Epithelial cell of proximal tubule (primary cell): ENCODE results near the gene MTSS2. TPM values are rescaled to one million over a fixed set of nuclear protein-coding genes. Genes with fewer than 3 reads are reported as not detected.

Source experiments
- DNase-seq: peaks from one replicate; pipeline ENCODE4 v3.0.0-alpha.2; 2011; ENCODE audit warnings: low read depth
- H3K4me3 ChIP-seq: 2 replicates; pipeline ENCODE4 v1.5.1; 2011; ENCODE audit warnings: low read depth, mild to moderate bottlenecking, low read length
- CTCF ChIP-seq: conservative IDR thresholded peaks from 2 replicates; pipeline ENCODE4 v1.5.1; 2012; ENCODE audit warnings: low read depth, mild to moderate bottlenecking, low read length
- total RNA-seq: library from RNA; depleted of rRNA; stranded (reverse); fragments of >200 nt; gene quantifications from 2 replicates; pipeline ENCODE4 v1.2.3, GENCODE V29; 2015

The MTSS2 gene
- total RNA-seq, 1 donor from 2014 or later, result 12.6 TPM

GRCh38 chr16:70661918-70662641 is 23.8 kb downstream of the MTSS2 start:
- no peak overlapping the region for H3K4me3 ChIP-seq
- TF ChIP-seq CTCF, result no peak
- DNase-seq, result no peak

GRCh38 chr16:70661534-70661917 is 24.3 kb downstream of the MTSS2 start:
- no peak overlapping the region for H3K4me3 ChIP-seq
- no peak for TF ChIP-seq CTCF
- DNase-seq, result no peak

GRCh38 chr16:70660672-70661350 is 25.0 kb downstream of the MTSS2 start:
- no peak overlapping the region for H3K4me3 ChIP-seq
- DNase-seq, result no peak
- no peak for TF ChIP-seq CTCF

- no peak for TF ChIP-seq CTCF
- no peak overlapping the region for H3K4me3 ChIP-seq
- DNase-seq, result no peak
These were observed 25.7 kb downstream of the MTSS2 start for GRCh38 chr16:70659953-70660671.

- H3K4me3 ChIP-seq, result no peak overlapping the region
- TF ChIP-seq CTCF, result no peak
- DNase-seq, result no peak
These were observed 26.3 kb downstream of the MTSS2 start for GRCh38 chr16:70659546-70659945.

GRCh38 chr16:70658921-70659320 is 26.9 kb downstream of the MTSS2 start:
- H3K4me3 ChIP-seq, result no peak overlapping the region
- no peak for TF ChIP-seq CTCF
- DNase-seq, result no peak
